GM12873 (cell line): ENCODE data around the gene WNT7B.

ENCODE experiments used
- TF ChIP-seq, protein P1 (sequence below): IDR thresholded peaks from 2 replicates; pipeline ENCODE4 v1.5.1; 2012; ENCODE audit warnings: low read depth, mild to moderate bottlenecking, moderate library complexity, low read length, control low read depth; ENCODE audit not compliant: insufficient read depth; ENCODE audit errors: missing control alignments

The WNT7B gene

DNA sequence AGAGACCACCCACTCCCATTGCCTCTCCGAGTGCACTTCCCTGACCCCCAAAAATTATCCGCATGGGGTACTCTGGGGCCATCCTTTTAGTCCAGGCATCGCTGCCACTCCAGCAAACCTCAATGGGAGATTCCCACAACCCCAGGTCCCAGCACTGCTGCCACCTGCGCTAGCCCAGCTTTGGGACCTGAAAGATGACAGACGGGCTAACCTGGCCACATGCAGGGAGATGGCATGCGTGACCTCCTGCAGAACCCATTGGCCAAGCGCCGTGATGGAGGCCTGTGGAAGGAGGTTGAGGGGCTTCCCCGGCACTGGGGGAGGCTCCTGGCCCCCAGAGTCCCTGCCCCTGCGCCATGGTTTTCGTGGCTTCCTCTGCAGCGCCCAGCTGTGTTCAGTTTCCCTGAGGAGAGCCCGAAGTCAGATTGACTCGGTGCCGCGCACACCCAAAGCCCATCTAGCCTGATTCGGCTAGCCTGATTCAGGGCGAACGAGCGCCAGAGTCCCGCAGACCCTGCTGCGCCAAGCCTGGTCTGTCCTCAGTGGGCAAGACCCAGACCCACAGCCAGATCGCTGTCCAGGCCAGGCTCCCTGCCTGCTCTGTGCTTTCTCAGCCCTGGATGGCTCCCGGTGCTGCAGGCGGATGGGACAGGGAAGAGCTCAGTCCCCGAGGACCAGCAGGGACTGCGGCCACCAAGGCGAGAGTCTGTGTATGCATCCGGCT, 751 bp upstream of the WNT7B start:
- TF ChIP-seq, protein P1, sequence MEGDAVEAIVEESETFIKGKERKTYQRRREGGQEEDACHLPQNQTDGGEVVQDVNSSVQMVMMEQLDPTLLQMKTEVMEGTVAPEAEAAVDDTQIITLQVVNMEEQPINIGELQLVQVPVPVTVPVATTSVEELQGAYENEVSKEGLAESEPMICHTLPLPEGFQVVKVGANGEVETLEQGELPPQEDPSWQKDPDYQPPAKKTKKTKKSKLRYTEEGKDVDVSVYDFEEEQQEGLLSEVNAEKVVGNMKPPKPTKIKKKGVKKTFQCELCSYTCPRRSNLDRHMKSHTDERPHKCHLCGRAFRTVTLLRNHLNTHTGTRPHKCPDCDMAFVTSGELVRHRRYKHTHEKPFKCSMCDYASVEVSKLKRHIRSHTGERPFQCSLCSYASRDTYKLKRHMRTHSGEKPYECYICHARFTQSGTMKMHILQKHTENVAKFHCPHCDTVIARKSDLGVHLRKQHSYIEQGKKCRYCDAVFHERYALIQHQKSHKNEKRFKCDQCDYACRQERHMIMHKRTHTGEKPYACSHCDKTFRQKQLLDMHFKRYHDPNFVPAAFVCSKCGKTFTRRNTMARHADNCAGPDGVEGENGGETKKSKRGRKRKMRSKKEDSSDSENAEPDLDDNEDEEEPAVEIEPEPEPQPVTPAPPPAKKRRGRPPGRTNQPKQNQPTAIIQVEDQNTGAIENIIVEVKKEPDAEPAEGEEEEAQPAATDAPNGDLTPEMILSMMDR, result no peak

GRCh38 chr22:45976254-45977002, 534 bp downstream of the WNT7B start:
- TF ChIP-seq, protein P1, result no peak

DNA sequence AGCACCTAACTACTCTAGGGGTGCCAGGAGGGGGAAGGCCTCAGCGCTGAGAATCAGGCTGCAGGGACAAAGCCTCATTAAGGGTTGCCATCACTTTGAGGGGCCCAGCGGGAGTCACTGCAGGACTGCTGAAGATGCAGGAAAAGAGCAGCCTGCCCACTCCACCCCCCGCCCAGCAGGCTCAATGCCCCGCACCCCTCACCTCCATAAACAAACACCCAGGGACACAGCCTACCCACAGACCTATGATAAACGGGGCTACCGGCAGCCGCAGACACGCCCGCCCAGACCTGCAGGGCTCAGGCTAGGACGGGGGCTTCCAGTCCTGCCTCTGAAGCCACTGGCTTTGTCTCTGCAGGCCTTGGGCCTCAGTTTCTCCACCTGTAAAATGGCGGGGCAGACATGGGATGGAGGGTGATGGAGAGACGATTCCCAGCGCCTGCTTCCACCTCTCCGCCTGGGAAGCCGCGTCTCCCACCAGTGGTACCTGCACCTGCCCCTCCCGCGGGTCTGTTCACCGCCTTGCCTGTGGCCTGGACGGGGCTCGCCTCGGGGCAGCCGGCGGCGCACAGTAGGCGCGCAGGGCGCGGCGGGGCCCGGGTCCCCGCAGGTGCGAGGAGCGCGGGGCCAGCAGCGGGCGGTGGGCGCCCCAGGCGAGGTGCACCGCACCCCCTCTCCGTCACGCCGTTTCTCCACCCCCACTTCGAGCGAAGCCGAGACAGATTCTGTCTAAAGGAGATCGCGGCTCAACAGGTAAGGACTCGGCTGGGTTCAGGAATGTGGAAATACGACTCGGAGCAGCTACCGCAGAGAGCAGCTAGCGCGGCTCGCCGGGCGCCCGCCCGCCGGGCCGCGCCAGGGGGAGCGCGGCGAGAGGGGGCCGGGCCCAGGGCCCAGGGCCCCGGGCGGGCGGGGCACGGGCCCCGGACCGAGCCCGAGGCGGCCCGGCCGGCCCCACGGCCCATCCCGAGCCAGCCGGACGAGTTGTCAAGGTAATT, 1.5 kb downstream of the WNT7B start:
- TF ChIP-seq, protein P1, result no peak

- TF ChIP-seq, protein P1, result no peak
Observed at GRCh38 chr22:45974498-45974897, 2.5 kb downstream of the WNT7B start.

DNA sequence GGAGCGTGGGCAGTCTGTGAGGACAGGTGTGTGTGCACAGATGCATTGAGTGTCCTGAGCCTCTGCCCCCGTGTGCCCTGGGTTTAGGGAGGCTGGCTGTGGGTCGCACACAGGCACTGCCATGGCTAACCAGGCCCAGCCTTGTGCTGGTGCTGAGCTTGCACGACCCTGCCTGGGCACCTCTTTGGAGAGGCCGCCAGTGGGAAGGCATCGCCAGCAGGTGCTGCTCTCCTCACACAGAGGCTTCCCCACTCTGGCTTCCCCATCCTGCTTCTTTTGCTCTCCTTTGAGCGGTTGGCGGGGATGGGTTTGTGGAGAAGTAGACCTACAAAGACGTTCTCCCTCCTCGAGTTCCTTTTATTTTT, 4.1 kb downstream of the WNT7B start:
- TF ChIP-seq, protein P1, result no peak

DNA sequence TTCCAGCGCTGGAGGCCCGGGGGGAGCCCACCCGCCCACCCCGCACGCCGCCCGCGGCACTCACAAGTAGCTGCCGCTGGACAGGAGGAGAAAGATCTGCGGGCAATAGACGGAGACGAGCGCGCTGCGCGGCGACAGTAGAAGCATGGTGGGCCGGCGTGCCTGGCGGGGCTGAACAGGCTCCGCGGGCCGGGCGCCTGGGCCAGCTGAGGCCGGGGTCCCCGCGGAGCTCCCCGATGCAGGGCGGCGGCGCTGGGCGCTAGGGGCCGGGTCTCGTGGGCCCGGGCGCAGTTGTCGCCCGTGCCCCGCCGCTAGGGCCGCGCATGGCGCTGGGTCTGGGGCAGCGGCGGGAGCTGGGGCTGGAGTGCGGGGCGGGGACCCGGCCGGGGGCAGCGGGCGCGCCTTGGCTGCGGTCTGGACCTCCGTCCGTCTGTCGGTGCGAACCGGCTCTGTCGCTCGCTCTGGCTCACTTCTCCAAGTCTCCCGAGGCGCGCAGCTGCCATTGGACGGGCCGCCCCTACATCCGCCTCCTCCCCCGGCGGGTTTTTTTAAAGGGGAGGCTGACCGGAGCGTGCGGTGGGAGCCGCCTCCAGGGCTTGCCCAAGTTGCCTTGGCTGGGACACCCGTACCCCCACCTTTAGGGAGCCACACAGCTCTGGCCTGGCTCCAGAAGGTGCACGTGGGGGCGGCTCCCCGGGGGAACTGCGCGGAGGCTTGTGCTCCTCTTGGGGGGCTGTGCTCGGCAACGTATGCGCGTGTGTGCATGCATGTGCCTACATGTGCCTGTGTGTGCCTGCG, 4.7 kb downstream of the WNT7B start:
- TF ChIP-seq, protein P1, result no peak
